Measurements from ENCODE around the gene PARVG. TPM values are rescaled to one million over a fixed set of nuclear protein-coding genes. Genes with fewer than 3 reads are reported as not detected.

Gene PARVG
- total RNA-seq, 4 donors from 2014 or later = 7.1 to 16.2 (median 11.2) TPM

GRCh38 chr22:44163536-44163935 is 17.2 kb upstream of the PARVG start:
- Histone ChIP-seq H3K36me3 (peaks cover 4 to 91% (median 51%) of the 10 kb centered on the region in 4 donors), H3K9me3 (no peaks in the 10 kb centered on the region), H3K27ac (replicated peaks in 1 of 4) (no peak overlapping the region), H3K27me3 (no peaks in the 10 kb centered on the region), H3K4me3 (no peak overlapping the region), H3K4me1 (peaks cover 2 to 22% (median 17%) of the 10 kb centered on the region in 4 donors)
- intact Hi-C loops (cut with DNase I) = no loop called here
- WGBS = 86% methylated on average over 17 of the region's 18 CpGs
- DNase-seq (ENCODE audit: extremely low spot score) = no peak
- TF ChIP-seq POLR2A (IDR thresholded peaks at IDR 0.05; ENCODE audit: low read depth) (no peak), POLR2AphosphoS5 (IDR thresholded peaks at IDR 0.05) (no peak), CTCF (IDR thresholded peaks at IDR 0.05) (no peak), EP300 (IDR thresholded peaks at IDR 0.05) (no peak)

GRCh38 chr22:44164031-44164430 is 16.7 kb upstream of the PARVG start:
- 83% methylated on average over 3 of the region's 11 CpGs for WGBS
- TF ChIP-seq CTCF (IDR thresholded peaks at IDR 0.05) = no peak
- no peak for TF ChIP-seq POLR2A (IDR thresholded peaks at IDR 0.05; ENCODE audit: low read depth)
- no peak for TF ChIP-seq POLR2AphosphoS5 (IDR thresholded peaks at IDR 0.05)
- TF ChIP-seq EP300 (IDR thresholded peaks at IDR 0.05) = no peak
- H3K36me3 ChIP-seq = peaks cover 4 to 91% (median 56%) of the 10 kb centered on the region in 4 donors
- intact Hi-C loops (cut with DNase I) = no loop called here
- H3K9me3 ChIP-seq = no peaks in the 10 kb centered on the region
- no peak overlapping the region for H3K27ac ChIP-seq (replicated peaks in 1 of 4)
- no peak overlapping the region for H3K4me3 ChIP-seq
- no peak for DNase-seq (ENCODE audit: extremely low spot score)
- H3K27me3 ChIP-seq = no peaks in the 10 kb centered on the region
- H3K4me1 ChIP-seq = peaks cover 0 to 17% (median 12%) of the 10 kb centered on the region in 4 donors

GRCh38 chr22:44165286-44165874 is 15.3 kb upstream of the PARVG start:
- DNase-seq (ENCODE audit: extremely low spot score) = no peak
- no peaks in the 10 kb centered on the region for H3K27me3 ChIP-seq
- peaks cover 4 to 89% (median 65%) of the 10 kb centered on the region in 4 donors for H3K36me3 ChIP-seq
- 93% methylated on average over 15 of the region's 15 CpGs for WGBS
- no peak overlapping the region for H3K27ac ChIP-seq (replicated peaks in 1 of 4)
- no peak overlapping the region for H3K4me3 ChIP-seq
- no peaks in the 10 kb centered on the region for H3K9me3 ChIP-seq
- TF ChIP-seq EP300 (IDR thresholded peaks at IDR 0.05) (no peak), POLR2A (IDR thresholded peaks at IDR 0.05; ENCODE audit: low read depth) (no peak), CTCF (IDR thresholded peaks at IDR 0.05) (no peak), POLR2AphosphoS5 (IDR thresholded peaks at IDR 0.05) (no peak)
- H3K4me1 ChIP-seq = peaks cover 0 to 3% (median under 1%) of the 10 kb centered on the region in 4 donors
- intact Hi-C loops (cut with DNase I) = no loop called here

GRCh38 chr22:44166498-44167276 is 14.0 kb upstream of the PARVG start:
- H3K4me3 ChIP-seq = no peak overlapping the region
- peaks cover 4 to 84% (median 65%) of the 10 kb centered on the region in 4 donors for H3K36me3 ChIP-seq
- no peaks in the 10 kb centered on the region for H3K27me3 ChIP-seq
- no peak for DNase-seq (ENCODE audit: extremely low spot score)
- intact Hi-C loops (cut with DNase I) = no loop called here
- TF ChIP-seq CTCF (IDR thresholded peaks at IDR 0.05) (no peak), POLR2A (IDR thresholded peaks at IDR 0.05; ENCODE audit: low read depth) (no peak), EP300 (IDR thresholded peaks at IDR 0.05) (no peak), POLR2AphosphoS5 (IDR thresholded peaks at IDR 0.05) (no peak)
- WGBS = 97% methylated on average over 11 of the region's 20 CpGs
- H3K27ac ChIP-seq (replicated peaks in 1 of 4) = no peak overlapping the region
- no peaks in the 10 kb centered on the region for H3K9me3 ChIP-seq
- H3K4me1 ChIP-seq = no peaks in the 10 kb centered on the region

Measured in esophagus muscularis mucosa (tissue), 4 donors.